Activated naive CD4-positive, alpha-beta T cell treated with anti-CD3 and anti-CD28 coated beads for 36 hours (primary cell): ENCODE measurements around the gene CBR4. TPM values are rescaled to one million over a fixed set of nuclear protein-coding genes. Genes with fewer than 3 reads are reported as not detected.

Experiments used
- CTCF ChIA-PET: fragments of 350-600 bp; sonication (Branson Sonifier 250); formaldehyde crosslinking; loops from one replicate; lab custom pipeline; 2021; ENCODE audit warnings: antibody characterized with exemption; lab: Charles Lee
- DNase-seq: peaks from one replicate; pipeline ENCODE4 v3.0.0-alpha.2; 2020
- H3K27ac Mint-ChIP-seq: one replicate; pipeline ENCODE4 v1.8.0; 2021; ENCODE audit warnings: mild to moderate bottlenecking, mixed read lengths
- H3K27me3 Mint-ChIP-seq: one replicate; pipeline ENCODE4 v1.8.0; 2021; ENCODE audit warnings: low read depth, mixed read lengths
- H3K36me3 Mint-ChIP-seq: one replicate; pipeline ENCODE4 v1.8.0; 2021; ENCODE audit warnings: low read depth, mixed read lengths
- H3K4me1 Mint-ChIP-seq: one replicate; pipeline ENCODE4 v1.8.0; 2021; ENCODE audit warnings: low read depth, mixed read lengths
- H3K4me3 Mint-ChIP-seq: one replicate; pipeline ENCODE4 v1.8.0; 2021; ENCODE audit warnings: mild to moderate bottlenecking, moderate library complexity, mixed read lengths
- H3K9me3 Mint-ChIP-seq: one replicate; pipeline ENCODE4 v1.8.0; 2021; ENCODE audit warnings: mixed read lengths
- intact Hi-C: fragments of 100-400 bp; cut with micrococcal nuclease; formaldehyde crosslinking; loops from one replicate; pipeline ENCODE4 v1.15.1; 2023
- total RNA-seq, 2 experiments: library from RNA; stranded (reverse); gene quantifications; one replicate each; pipeline ENCODE4 v1.2.3, GENCODE V29; 2021

CBR4 gene
- 10 to 100 TPM; 22.9 to 24.3 TPM for total RNA-seq

GRCh38 chr4:169010125-169011023 lies at the start of gene CBR4:
TSS of gene CBR4 (minus strand) at chr4:169010255. CDS start at chr4:169010089, 166 bp downstream.
- Mint-ChIP-seq H3K9me3 (no peaks in the 10 kb centered on the region), H3K36me3 (peaks cover 13% of the 10 kb centered on the region), H3K27me3 (no peaks in the 10 kb centered on the region), H3K4me1 (peaks cover 15% of the 10 kb centered on the region), H3K27ac (peak within 1 kb of the TSS; percentile 86), H3K4me3 (peak within 1 kb of the TSS; percentile 75)
- DNase-seq = peak; percentile 97
- CTCF ChIA-PET = interaction anchor here (0.6 to 3.5 kb wide), 13 partner anchors 10 to 632 kb away, joined by 3 to 12 read pairs (median 5); no protein-coding TSS in a partner anchor
- intact Hi-C loops = loop anchor here (1.0 to 10.0 kb wide), 14 partner anchors 87 to 1017 kb away; partner anchors contain the start of genes CLCN3, DDX60, DDX60L and HPF1

DNA sequence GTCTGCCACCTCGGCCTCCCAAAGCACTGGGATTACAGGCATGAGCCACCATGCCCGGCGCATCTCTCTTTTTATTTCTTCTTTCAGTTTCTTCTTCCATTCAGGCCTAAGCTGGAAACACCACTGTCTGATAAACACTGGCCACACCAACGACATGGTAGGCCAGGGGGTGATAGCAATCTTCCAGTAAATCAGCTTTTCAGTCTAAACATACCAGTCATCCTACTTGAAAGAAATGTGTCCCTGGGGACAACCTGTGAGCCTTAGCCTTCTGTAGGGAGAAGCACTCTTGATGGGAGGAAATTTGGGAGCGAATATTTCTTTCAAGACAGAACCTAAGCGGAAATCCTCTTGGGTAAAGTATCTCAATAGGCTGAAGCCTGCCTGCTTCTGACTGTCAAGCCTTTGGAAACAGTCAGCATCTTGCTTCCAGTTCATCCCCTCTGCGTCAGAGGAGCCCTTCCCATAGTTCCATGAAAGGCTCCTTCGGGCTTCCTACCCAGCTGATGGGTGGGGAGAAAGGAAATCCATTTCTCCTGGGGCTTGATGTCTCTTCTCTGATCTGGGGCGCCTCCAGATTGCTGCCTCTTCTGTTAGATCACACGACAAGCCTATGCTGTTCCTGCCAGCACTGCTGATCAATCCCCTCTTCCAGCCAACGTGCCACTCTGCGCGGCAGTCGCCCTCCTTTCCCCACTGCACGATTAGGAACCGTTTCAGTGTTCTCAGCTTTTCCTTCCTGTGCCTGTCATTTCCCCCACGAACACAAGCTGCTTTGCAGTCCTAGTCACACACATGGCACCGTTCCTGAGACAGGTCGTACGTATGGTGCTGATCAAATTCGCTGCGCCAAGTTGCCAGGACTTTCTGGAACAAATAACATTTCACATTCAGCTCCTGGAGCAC lies 49.5 kb upstream of the CBR4 start:
- intact Hi-C loops = no loop called here
- CTCF ChIA-PET = no interaction called here
- H3K9me3 Mint-ChIP-seq = no peaks in the 10 kb centered on the region
- H3K4me3 Mint-ChIP-seq = no peak overlapping the region
- H3K27ac Mint-ChIP-seq = no peak overlapping the region
- no peaks in the 10 kb centered on the region for H3K4me1 Mint-ChIP-seq
- H3K27me3 Mint-ChIP-seq = peaks cover 2% of the 10 kb centered on the region
- no peak for DNase-seq
- H3K36me3 Mint-ChIP-seq = no peaks in the 10 kb centered on the region

DNA sequence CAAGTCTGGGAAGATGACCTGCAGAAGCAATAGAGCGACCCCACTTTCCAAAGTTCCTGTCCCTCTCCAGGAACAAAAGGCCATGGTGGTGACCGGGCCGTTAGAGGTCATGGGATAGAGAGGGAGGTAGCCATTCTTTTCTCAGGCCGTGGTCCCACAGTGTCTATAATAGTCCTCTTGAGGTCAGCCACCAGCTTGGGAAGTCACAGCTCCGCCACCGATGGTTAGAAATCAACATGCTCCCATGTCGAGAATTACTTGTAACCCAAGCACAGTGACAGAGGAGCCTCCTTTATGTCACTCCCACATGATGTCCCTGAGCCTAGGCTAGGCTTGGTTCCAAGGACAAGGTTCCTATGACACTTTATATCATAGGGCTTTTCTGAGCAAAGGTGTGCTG lies 48.3 kb upstream of the CBR4 start:
- no peak overlapping the region for H3K27ac Mint-ChIP-seq
- CTCF ChIA-PET = no interaction called here
- no peaks in the 10 kb centered on the region for H3K36me3 Mint-ChIP-seq
- H3K4me1 Mint-ChIP-seq = no peaks in the 10 kb centered on the region
- peaks cover 3% of the 10 kb centered on the region for H3K27me3 Mint-ChIP-seq
- H3K4me3 Mint-ChIP-seq = no peak overlapping the region
- no peaks in the 10 kb centered on the region for H3K9me3 Mint-ChIP-seq
- DNase-seq = no peak
- intact Hi-C loops = no loop called here

DNA sequence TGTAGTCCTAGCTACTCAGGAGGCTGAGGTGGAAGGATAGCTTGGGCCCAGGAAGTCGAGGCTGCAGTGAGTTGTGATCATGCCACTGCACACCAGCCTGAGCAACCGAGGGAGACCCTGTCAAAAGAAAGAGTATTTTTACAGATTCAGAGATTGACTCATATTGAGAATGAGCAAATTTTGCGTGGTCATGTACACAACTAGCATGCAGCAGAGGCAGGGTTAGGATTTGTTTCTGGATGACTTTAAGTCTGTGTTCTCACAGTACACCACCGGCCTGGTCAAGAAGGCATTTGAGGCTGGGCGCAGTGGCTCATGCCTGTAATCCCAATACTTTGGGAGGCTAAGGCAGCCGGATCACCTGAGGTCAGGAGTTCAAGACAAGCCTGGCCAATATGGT lies 44.8 kb upstream of the CBR4 start:
- no peaks in the 10 kb centered on the region for H3K4me1 Mint-ChIP-seq
- no peaks in the 10 kb centered on the region for H3K36me3 Mint-ChIP-seq
- no peaks in the 10 kb centered on the region for H3K9me3 Mint-ChIP-seq
- intact Hi-C loops = no loop called here
- CTCF ChIA-PET = no interaction called here
- DNase-seq = no peak
- no peak overlapping the region for H3K4me3 Mint-ChIP-seq
- H3K27ac Mint-ChIP-seq = no peak overlapping the region
- peaks cover 5% of the 10 kb centered on the region for H3K27me3 Mint-ChIP-seq

- CTCF ChIA-PET = no interaction called here
- H3K4me1 Mint-ChIP-seq = no peaks in the 10 kb centered on the region
- no peak overlapping the region for H3K4me3 Mint-ChIP-seq
- intact Hi-C loops = no loop called here
- DNase-seq = no peak
- no peak overlapping the region for H3K27ac Mint-ChIP-seq
- peaks cover 5% of the 10 kb centered on the region for H3K27me3 Mint-ChIP-seq
- no peaks in the 10 kb centered on the region for H3K9me3 Mint-ChIP-seq
- no peaks in the 10 kb centered on the region for H3K36me3 Mint-ChIP-seq
These were observed 42.5 kb upstream of the CBR4 start for GRCh38 chr4:169052594-169052945.

DNA sequence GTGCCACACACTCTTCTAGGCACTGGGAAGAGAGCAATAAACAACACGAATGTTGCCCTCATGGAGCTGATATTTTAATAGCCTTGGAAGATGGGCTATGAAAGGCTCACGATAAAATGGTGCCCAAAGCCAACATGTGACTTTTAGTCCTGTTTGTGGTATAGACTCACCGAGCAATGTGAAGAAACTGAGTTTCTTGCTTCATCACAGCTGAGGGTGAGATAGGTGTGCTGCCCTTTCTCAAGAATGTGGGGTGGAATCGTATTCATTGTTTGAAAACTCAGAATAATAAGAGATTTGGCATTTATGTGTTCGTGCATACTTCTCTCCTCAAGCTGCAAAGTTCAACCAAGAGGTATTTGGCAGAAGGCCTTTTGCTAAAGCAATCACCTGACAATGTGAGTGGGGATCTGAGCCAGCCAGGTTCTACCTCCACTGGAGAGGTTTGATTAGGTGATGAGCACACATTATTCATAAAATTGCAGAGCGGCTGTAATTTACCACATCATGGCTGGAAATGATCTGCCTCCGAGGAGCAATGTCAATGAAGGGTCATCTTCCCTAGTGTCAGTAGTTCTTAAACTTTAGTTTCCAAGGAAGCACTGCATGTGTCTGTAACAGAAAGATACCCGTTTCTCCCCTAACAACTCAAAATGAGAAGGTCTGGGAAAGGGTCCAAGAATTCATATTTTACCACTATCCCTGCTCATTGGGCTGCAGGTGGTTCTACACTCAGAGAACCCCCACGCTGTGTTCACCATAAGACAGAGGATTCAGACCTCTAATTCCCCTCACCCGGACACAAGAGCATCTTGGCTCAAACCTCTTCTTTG lies 41.9 kb upstream of the CBR4 start:
- no peak overlapping the region for H3K27ac Mint-ChIP-seq
- no peaks in the 10 kb centered on the region for H3K4me1 Mint-ChIP-seq
- DNase-seq = no peak
- H3K9me3 Mint-ChIP-seq = no peaks in the 10 kb centered on the region
- H3K36me3 Mint-ChIP-seq = no peaks in the 10 kb centered on the region
- H3K4me3 Mint-ChIP-seq = no peak overlapping the region
- CTCF ChIA-PET = no interaction called here
- intact Hi-C loops = no loop called here
- H3K27me3 Mint-ChIP-seq = peaks cover 5% of the 10 kb centered on the region

DNA sequence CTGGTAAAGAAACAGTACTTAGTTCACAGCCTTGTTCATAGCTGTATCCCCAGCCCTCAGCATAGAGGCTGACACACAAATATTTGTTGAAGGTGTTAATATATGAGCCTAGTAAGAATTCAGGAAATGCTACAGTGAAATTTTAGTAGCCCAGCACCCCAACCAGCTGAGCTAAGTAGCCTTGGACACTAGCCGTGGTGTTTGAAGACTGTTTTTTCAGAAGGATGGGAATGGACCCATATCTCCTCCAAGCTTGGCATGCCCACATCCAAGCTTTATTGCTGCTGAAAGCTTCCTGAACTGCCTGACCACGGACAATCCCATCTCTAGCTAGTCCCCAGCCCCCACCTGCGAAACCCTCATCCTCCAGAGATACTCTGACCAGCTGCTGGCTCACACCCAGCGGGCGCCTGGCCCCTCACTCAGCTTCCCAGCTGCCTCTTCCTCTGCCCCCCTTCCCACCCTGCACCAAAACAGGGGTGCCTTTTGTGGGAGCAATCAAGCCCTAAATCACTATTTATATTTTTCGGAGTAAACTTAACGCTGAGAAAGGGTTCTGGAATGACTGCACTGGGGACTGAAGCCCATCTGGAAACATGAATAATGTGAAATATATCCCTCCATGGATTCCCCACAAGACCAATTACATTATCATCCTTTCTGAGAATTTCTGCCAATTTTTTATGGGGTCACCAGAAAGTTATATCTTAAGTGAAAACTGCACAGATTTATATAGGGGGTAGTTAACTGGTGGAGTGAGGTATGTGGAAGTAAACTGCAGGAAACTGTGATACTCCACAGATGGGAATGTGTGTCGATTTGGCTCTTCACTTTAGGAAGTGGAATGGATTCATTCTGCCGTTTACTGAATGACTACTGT lies 41.1 kb upstream of the CBR4 start:
- no peaks in the 10 kb centered on the region for H3K9me3 Mint-ChIP-seq

DNA sequence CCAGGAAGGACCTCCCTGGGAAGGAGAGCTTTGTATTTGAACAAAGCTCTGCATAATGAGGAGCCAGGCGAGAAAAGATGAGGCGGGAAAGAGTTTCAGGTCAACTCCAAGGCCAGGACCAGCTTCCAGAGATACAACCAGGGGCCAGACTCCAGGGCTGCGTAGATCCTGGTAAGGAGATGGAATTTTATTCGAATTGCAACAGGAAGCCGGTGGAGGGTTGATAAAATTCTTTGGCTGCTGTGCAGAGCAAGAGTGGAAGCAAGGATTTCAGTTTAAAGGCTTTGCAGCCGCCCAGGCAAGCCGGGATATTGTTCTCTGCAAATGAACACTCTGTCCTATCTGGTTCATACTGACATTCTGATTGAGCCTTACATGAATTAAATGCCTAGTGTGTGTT lies 40.2 kb upstream of the CBR4 start:
- Mint-ChIP-seq H3K27me3 (peaks cover 5% of the 10 kb centered on the region), H3K4me3 (no peak overlapping the region), H3K27ac (no peak overlapping the region), H3K4me1 (no peaks in the 10 kb centered on the region), H3K9me3 (no peaks in the 10 kb centered on the region), H3K36me3 (no peaks in the 10 kb centered on the region)
- no peak for DNase-seq
- CTCF ChIA-PET = no interaction called here
- intact Hi-C loops = no loop called here

More for the DNA sequence above, 41.1 kb upstream of the CBR4 start:
- no peak for DNase-seq
- H3K27ac Mint-ChIP-seq = no peak overlapping the region
- no peak overlapping the region for H3K4me3 Mint-ChIP-seq
- H3K36me3 Mint-ChIP-seq = no peaks in the 10 kb centered on the region
- intact Hi-C loops = no loop called here
- CTCF ChIA-PET = interaction anchor here (0.5 kb wide), 1 partner anchor 41 kb away, joined by 5 read pairs; the partner anchor contains the start of gene CBR4
- peaks cover 5% of the 10 kb centered on the region for H3K27me3 Mint-ChIP-seq
- H3K4me1 Mint-ChIP-seq = no peaks in the 10 kb centered on the region

GRCh38 chr4:169048868-169049414 lies 38.9 kb upstream of the CBR4 start:
- CTCF ChIA-PET = no interaction called here
- DNase-seq = no peak
- Mint-ChIP-seq H3K4me1 (no peaks in the 10 kb centered on the region), H3K27ac (no peak overlapping the region), H3K9me3 (no peaks in the 10 kb centered on the region), H3K4me3 (no peak overlapping the region), H3K36me3 (no peaks in the 10 kb centered on the region), H3K27me3 (peaks cover 5% of the 10 kb centered on the region)
- intact Hi-C loops = no loop called here

DNA sequence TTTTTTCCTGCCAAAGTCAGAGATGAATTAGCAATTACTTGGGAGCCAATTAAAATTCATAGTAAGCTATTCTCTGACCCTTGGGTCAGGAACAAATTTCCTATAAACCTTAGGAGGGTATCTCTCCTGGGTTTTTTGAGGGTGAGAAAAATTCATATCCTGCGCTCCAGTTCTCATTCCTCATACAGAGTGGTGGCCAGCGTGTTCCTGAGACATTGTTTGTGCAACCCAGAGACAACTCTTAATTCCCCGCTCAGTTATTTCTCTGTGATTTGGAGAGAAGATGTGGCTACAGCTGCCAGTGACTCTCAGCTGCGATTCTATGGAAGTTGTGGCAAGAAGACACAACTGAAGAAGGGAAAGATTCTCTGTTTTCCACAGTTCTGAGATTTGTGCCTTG lies 37.9 kb upstream of the CBR4 start:
- Mint-ChIP-seq H3K4me3 (no peak overlapping the region), H3K36me3 (no peaks in the 10 kb centered on the region), H3K4me1 (no peaks in the 10 kb centered on the region), H3K27ac (no peak overlapping the region), H3K9me3 (no peaks in the 10 kb centered on the region), H3K27me3 (no peaks in the 10 kb centered on the region)
- intact Hi-C loops = no loop called here
- no peak for DNase-seq
- CTCF ChIA-PET = no interaction called here
